ENCODE data around the gene TLX3.

TLX3 gene

GRCh38 chr5:171308453-171309275 is at the start of gene TLX3:
TLX3 (plus strand) TSS chr5:171309248; CDS start chr5:171309366, 118 bp downstream.
- Histone ChIP-seq H3K36me3 (ENCODE audit: control insufficient read depth, insufficient read depth, low read length) (no peaks in the 10 kb centered on the region), H3K4me3 (replicated peaks; ENCODE audit: low read depth, low read length) (no peak within 1 kb of the TSS), H3K27me3 (replicated peaks; ENCODE audit: control insufficient read depth, insufficient read depth, low read length) (no peaks in the 10 kb centered on the region; the same call in 1 of the 2 replicates)
- no peak for TF ChIP-seq CTCF (IDR thresholded peaks at IDR 0.05; ENCODE audit: insufficient read depth, low read length, poor library complexity, severe bottlenecking)
- no peak for DNase-seq (ENCODE audit: extremely low read depth, insufficient read length)

GRCh38 chr5:171261361-171261760 is 47.7 kb upstream of the TLX3 start:
- Histone ChIP-seq H3K36me3 (ENCODE audit: control insufficient read depth, insufficient read depth, low read length) (no peaks in the 10 kb centered on the region), H3K27me3 (replicated peaks; ENCODE audit: control insufficient read depth, insufficient read depth, low read length) (no peaks in the 10 kb centered on the region), H3K4me3 (replicated peaks; ENCODE audit: low read depth, low read length) (no peak overlapping the region)
- DNase-seq (ENCODE audit: extremely low read depth, insufficient read length), result no peak
- no peak for TF ChIP-seq CTCF (IDR thresholded peaks at IDR 0.05; ENCODE audit: insufficient read depth, low read length, poor library complexity, severe bottlenecking)

GRCh38 chr5:171261904-171262303 is 47.1 kb upstream of the TLX3 start:
- no peaks in the 10 kb centered on the region for H3K36me3 ChIP-seq (ENCODE audit: control insufficient read depth, insufficient read depth, low read length)
- no peak overlapping the region for H3K4me3 ChIP-seq (replicated peaks; ENCODE audit: low read depth, low read length)
- H3K27me3 ChIP-seq (replicated peaks; ENCODE audit: control insufficient read depth, insufficient read depth, low read length), result no peaks in the 10 kb centered on the region
- no peak for DNase-seq (ENCODE audit: extremely low read depth, insufficient read length)
- no peak for TF ChIP-seq CTCF (IDR thresholded peaks at IDR 0.05; ENCODE audit: insufficient read depth, low read length, poor library complexity, severe bottlenecking)

- no peaks in the 10 kb centered on the region for H3K36me3 ChIP-seq (ENCODE audit: control insufficient read depth, insufficient read depth, low read length)
- no peaks in the 10 kb centered on the region for H3K27me3 ChIP-seq (replicated peaks; ENCODE audit: control insufficient read depth, insufficient read depth, low read length)
- DNase-seq (ENCODE audit: extremely low read depth, insufficient read length), result no peak
- no peak for TF ChIP-seq CTCF (IDR thresholded peaks at IDR 0.05; ENCODE audit: insufficient read depth, low read length, poor library complexity, severe bottlenecking)
- no peak overlapping the region for H3K4me3 ChIP-seq (replicated peaks; ENCODE audit: low read depth, low read length)
Measured at GRCh38 chr5:171263181-171263580, 45.9 kb upstream of the TLX3 start.

GRCh38 chr5:171264843-171265242 is 44.2 kb upstream of the TLX3 start:
- Histone ChIP-seq H3K4me3 (replicated peaks; ENCODE audit: low read depth, low read length) (no peak overlapping the region), H3K27me3 (replicated peaks; ENCODE audit: control insufficient read depth, insufficient read depth, low read length) (no peaks in the 10 kb centered on the region), H3K36me3 (ENCODE audit: control insufficient read depth, insufficient read depth, low read length) (no peaks in the 10 kb centered on the region)
- no peak for TF ChIP-seq CTCF (IDR thresholded peaks at IDR 0.05; ENCODE audit: insufficient read depth, low read length, poor library complexity, severe bottlenecking)
- no peak for DNase-seq (ENCODE audit: extremely low read depth, insufficient read length)

Measured in GM06990 (cell line).